ENCODE data around the gene GAL3ST3. TPM values are rescaled to one million over a fixed set of nuclear protein-coding genes. Genes with fewer than 3 reads are reported as not detected.

Gene GAL3ST3
- total and polyA plus RNA-seq, 9 donors: 0.08 to 3.3 (median 0.48) TPM; not detected in 4

- no peaks in the 10 kb centered on the region for H3K9me3 ChIP-seq
- peak; percentile 95 to 98 (median 96) for DNase-seq
- no peaks in the 10 kb centered on the region for H3K36me3 ChIP-seq
- intact Hi-C loops (cut with DNase I): no loop called here
- no peaks in the 10 kb centered on the region for H3K27me3 ChIP-seq
- peaks cover 4% of the 10 kb centered on the region for H3K4me1 ChIP-seq (ENCODE audit: insufficient read depth)
- no peak for TF ChIP-seq CTCF (IDR thresholded peaks at IDR 0.05)
- peak; percentile 50 for TF ChIP-seq POLR2A (IDR thresholded peaks at IDR 0.05)
- TF ChIP-seq EP300 (IDR thresholded peaks at IDR 0.05): no peak
- H3K27ac ChIP-seq: peak within 1 kb of the TSS; percentile 31 to 92
- WGBS, 3 donors: 0% methylated on average over 79 to 84 of the region's 84 CpGs
- peak within 1 kb of the TSS; percentile 100 for H3K4me3 ChIP-seq
Measured at GRCh38 chr11:66051766-66052663, 3.1 kb upstream of the GAL3ST3 start, which contains the start of gene SF3B2. Gene SF3B2, plus strand, starts transcription at chr11:66052364. Its CDS starts 21 bp downstream, at chr11:66052385.

- H3K4me1 ChIP-seq (ENCODE audit: insufficient read depth): peaks cover 4% of the 10 kb centered on the region
- no peaks in the 10 kb centered on the region for H3K9me3 ChIP-seq
- H3K36me3 ChIP-seq: no peaks in the 10 kb centered on the region
- 20 to 26% (median 23%) methylated on average over 12 of the region's 12 CpGs for WGBS, 3 donors
- H3K27ac ChIP-seq: peak overlapping the region; percentile 31 to 92
- intact Hi-C loops (cut with DNase I): no loop called here
- TF ChIP-seq EP300 (IDR thresholded peaks at IDR 0.05) (no peak), POLR2A (IDR thresholded peaks at IDR 0.05) (no peak), CTCF (IDR thresholded peaks at IDR 0.05) (no peak)
- no peaks in the 10 kb centered on the region for H3K27me3 ChIP-seq
- peak in 1 of 5 donors; percentile 30 for DNase-seq
- H3K4me3 ChIP-seq: peak overlapping the region; percentile 100
Measured at GRCh38 chr11:66051371-66051765, 2.4 kb upstream of the GAL3ST3 start.

- no peak for TF ChIP-seq EP300 (IDR thresholded peaks at IDR 0.05)
- TF ChIP-seq POLR2A (IDR thresholded peaks at IDR 0.05): no peak
- TF ChIP-seq CTCF (IDR thresholded peaks at IDR 0.05): no peak
- no peaks in the 10 kb centered on the region for H3K36me3 ChIP-seq
- intact Hi-C loops (cut with DNase I): no loop called here
- H3K27ac ChIP-seq: no peak overlapping the region
- no peaks in the 10 kb centered on the region for H3K27me3 ChIP-seq
- peak in 1 of 5 donors; percentile 26 for DNase-seq
- H3K4me3 ChIP-seq: no peak overlapping the region
- WGBS, 3 donors: 45 to 65% (median 48%) methylated on average over 5 of the region's 5 CpGs
- no peaks in the 10 kb centered on the region for H3K9me3 ChIP-seq
- H3K4me1 ChIP-seq (ENCODE audit: insufficient read depth): peaks cover 4% of the 10 kb centered on the region
Measured at GRCh38 chr11:66050581-66051231, 1.7 kb upstream of the GAL3ST3 start.

GRCh38 chr11:66047541-66048365 lies 1.2 kb downstream of the GAL3ST3 start:
- DNase-seq: no peak
- no peaks in the 10 kb centered on the region for H3K36me3 ChIP-seq
- no peak overlapping the region for H3K27ac ChIP-seq
- TF ChIP-seq EP300 (IDR thresholded peaks at IDR 0.05): no peak
- no peak for TF ChIP-seq POLR2A (IDR thresholded peaks at IDR 0.05)
- TF ChIP-seq CTCF (IDR thresholded peaks at IDR 0.05): no peak
- H3K9me3 ChIP-seq: no peaks in the 10 kb centered on the region
- no peaks in the 10 kb centered on the region for H3K27me3 ChIP-seq
- WGBS, 3 donors: 43 to 53% (median 50%) methylated on average over 11 of the region's 11 CpGs
- H3K4me3 ChIP-seq: no peak overlapping the region
- H3K4me1 ChIP-seq (ENCODE audit: insufficient read depth): no peaks in the 10 kb centered on the region
- intact Hi-C loops (cut with DNase I): no loop called here

All from ovary (tissue), 9 donors.